Activated CD4-positive, alpha-beta memory T cell treated with anti-CD3 and anti-CD28 coated beads, Interleukin-2, amount 10 ng/mL, durations not matched to agents 7 days and 5 days (primary cell): Measurements from ENCODE around the gene LTB4R. TPM values are rescaled to one million over a fixed set of nuclear protein-coding genes. Genes with fewer than 3 reads are reported as not detected.

ENCODE experiments used
- CTCF ChIA-PET: fragments of 350-600 bp; sonication (Branson Sonifier 250); formaldehyde crosslinking; loops from one replicate; lab custom pipeline; 2021; ENCODE audit warnings: antibody characterized with exemption, inconsistent platforms; lab: Charles Lee
- POLR2A ChIA-PET: fragments of 350-600 bp; sonication (Branson Sonifier 250); formaldehyde crosslinking; loops from one replicate; lab custom pipeline; 2021; ENCODE audit warnings: antibody characterized with exemption; lab: Charles Lee
- DNase-seq: peaks from one replicate; pipeline ENCODE4 v3.0.0-alpha.2; 2020
- H3K27ac Mint-ChIP-seq: one replicate; pipeline ENCODE4 v1.8.0; 2021; ENCODE audit warnings: mild to moderate bottlenecking, mixed read lengths
- H3K27me3 Mint-ChIP-seq: one replicate; pipeline ENCODE4 v1.8.0; 2021; ENCODE audit warnings: mixed read lengths
- H3K36me3 Mint-ChIP-seq: one replicate; pipeline ENCODE4 v1.8.0; 2021; ENCODE audit warnings: low read depth, mixed read lengths
- H3K4me1 Mint-ChIP-seq: one replicate; pipeline ENCODE4 v1.8.0; 2021; ENCODE audit warnings: mixed read lengths
- H3K4me3 Mint-ChIP-seq: one replicate; pipeline ENCODE4 v1.8.0; 2021; ENCODE audit warnings: mild to moderate bottlenecking, mixed read lengths
- H3K9me3 Mint-ChIP-seq: one replicate; pipeline ENCODE4 v1.8.0; 2021; ENCODE audit warnings: mixed read lengths
- total RNA-seq, 2 experiments: library from RNA; stranded (reverse); gene quantifications; one replicate each; pipeline ENCODE4 v1.2.3, GENCODE V29; 2021

LTB4R gene
- total RNA-seq, 2 experiments from 2014 or later, result 36.1 to 37.9 TPM

DNA sequence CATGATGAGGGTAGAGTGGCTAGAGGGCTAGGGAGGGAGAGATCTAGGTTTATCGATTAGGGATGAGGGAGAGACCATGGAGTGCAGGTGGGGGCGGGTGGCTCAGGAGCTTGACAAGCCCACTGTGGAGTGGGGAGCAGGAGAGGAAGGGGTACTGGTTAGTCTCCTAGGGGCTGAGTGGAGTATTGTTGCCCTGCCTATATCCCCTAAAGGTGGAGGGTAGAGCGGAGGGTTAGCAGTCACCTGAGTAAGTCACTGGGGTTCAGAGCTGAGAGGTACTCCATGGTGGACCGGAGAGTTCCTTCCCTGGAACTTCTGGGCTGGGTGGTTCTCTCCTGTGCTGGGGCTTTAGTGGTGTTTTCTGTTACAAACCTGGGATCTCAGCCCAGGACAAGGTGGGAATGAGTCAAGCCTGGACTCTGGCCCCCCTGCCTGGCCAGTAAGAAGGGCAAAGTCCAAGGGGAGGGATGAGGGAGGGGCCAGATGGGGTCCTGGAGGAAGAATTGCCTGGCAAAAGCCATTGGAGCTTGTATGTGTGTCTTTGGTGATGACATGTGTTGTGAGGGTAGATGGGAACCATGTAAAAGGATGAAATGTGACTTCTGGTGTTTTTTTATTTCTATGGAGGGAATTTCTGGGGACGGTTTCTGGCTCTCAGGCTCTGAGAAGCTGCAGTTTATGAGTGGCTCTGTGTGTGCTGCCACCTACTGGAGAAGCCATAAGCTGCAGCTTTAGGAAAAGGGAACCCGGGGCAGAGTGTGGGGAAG lies 3.5 kb upstream of the LTB4R start, which contains the start of gene CIDEB:
Gene CIDEB (minus strand): TSS at position 403 of the 767 bp plus-strand sequence. CDS start 119 bp downstream, at position 284.
- H3K4me3 Mint-ChIP-seq, result no peak within 1 kb of the TSS
- H3K27ac Mint-ChIP-seq, result peak within 1 kb of the TSS; percentile 31
- DNase-seq, result peak; percentile 65
- H3K4me1 Mint-ChIP-seq, result peaks cover 46% of the 10 kb centered on the region
- peaks cover 71% of the 10 kb centered on the region for H3K36me3 Mint-ChIP-seq
- no peaks in the 10 kb centered on the region for H3K9me3 Mint-ChIP-seq
- no peaks in the 10 kb centered on the region for H3K27me3 Mint-ChIP-seq
- POLR2A ChIA-PET, result interaction anchor here (0.8 to 9.3 kb wide), 17 partner anchors 8 to 194 kb away, joined by 3 to 97 read pairs (median 7); partner anchors contain the start of genes CBLN3, CHMP4A, DCAF11 and DHRS1
- CTCF ChIA-PET, result interaction anchor here (0.7 to 9.0 kb wide), 43 partner anchors 10 to 300 kb away, joined by 3 to 144 read pairs (median 7); partner anchors contain the start of genes ADCY4, CARMIL3, CHMP4A and DCAF11

DNA sequence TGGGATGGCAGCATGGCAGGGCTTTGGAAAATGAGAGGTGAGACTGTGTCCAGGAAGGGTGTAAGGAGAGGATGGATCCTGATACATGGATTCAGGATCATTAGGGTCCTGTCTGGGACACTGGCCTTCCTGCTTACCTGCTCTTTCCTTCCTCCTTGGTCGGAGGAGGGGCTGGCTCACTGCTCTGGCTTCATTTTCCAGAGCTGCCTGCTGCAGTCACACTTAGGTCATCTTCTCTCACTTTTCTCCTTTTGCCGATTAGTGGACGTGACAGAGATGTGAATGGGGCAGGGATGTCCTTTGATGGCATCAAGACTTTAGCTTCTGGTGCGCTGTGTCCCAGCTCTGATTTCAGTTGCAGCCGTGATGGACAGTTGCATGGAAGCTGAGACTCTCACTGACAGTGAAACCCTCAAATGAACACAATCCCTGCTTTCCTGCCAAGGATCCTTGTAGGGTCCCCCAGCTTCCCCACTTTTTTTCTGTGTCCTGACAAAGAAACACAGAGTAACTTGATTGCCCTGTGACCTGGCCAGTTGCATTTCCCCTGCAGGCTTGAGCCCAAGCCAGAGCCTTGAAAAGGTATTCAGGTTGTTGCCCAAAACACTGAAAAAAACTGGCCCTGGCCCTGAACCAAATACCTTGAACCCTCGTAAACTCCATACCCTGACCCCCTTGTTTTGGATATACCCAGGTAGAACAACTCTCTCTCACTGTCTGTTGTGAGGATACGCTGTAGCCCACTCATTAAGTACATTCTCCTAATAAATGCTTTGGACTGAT lies 2.8 kb upstream of the LTB4R start:
- H3K27ac Mint-ChIP-seq, result peak overlapping the region; percentile 31
- peaks cover 51% of the 10 kb centered on the region for H3K4me1 Mint-ChIP-seq

DNA sequence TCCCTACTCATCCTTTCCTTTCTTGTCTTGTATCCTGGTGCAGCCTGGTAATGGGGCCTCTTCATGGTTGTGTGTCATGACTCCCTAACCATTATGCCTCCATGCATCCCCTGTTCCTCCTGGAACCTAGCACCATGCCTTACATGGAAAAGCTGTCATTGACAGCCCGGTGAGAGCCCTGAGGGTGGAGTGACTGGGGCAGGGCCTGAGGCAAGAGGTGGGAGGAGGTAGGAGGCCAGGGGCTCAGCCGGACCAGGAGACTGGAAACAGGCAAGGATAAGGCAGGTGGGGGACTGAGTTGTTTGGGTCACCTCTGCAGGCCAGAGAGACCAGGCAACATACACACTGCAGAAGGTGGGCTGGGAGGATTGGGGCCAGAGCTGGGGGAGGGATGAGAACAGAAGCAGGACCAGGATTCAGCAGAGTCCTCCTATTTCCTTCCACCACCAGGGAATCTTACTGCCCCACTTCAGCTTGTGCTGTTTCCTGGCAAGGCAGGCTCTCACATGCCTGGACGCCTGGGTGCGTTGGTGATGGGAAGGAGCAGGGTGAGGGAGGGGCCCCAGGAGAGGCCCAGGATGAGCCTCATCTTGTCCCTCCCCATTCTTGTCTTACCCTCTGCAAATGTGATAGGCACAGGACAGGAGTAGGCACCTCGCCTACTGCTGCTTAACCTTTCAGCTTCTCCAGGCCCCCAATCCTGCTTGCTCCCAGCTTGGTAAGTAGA lies 1.6 kb upstream of the LTB4R start, which contains the start of gene LTB4R2:
Gene LTB4R2 (plus strand): TSS at position 603 of the 727 bp plus-strand sequence. CDS start 525 bp downstream, outside the sequence.
- peaks cover 71% of the 10 kb centered on the region for H3K36me3 Mint-ChIP-seq
- H3K4me1 Mint-ChIP-seq, result peaks cover 63% of the 10 kb centered on the region
- H3K9me3 Mint-ChIP-seq, result no peaks in the 10 kb centered on the region
- CTCF ChIA-PET, result interaction anchor here (1.1 to 9.0 kb wide), 19 partner anchors 9 to 252 kb away, joined by 3 to 144 read pairs (median 16); partner anchors contain the start of genes ADCY4, CHMP4A, DHRS1 and KHNYN
- H3K27me3 Mint-ChIP-seq, result no peaks in the 10 kb centered on the region
- no peak for DNase-seq
- peak within 1 kb of the TSS; percentile 96 for H3K27ac Mint-ChIP-seq
- POLR2A ChIA-PET, result interaction anchor here (0.7 to 9.3 kb wide), 17 partner anchors 10 to 160 kb away, joined by 3 to 97 read pairs (median 7); partner anchors contain the start of genes CBLN3, CHMP4A, DHRS1 and IPO4
- peak within 1 kb of the TSS; percentile 87 for H3K4me3 Mint-ChIP-seq

More for the DNA sequence above, 2.8 kb upstream of the LTB4R start:
- Mint-ChIP-seq H3K9me3 (no peaks in the 10 kb centered on the region), H3K36me3 (peaks cover 71% of the 10 kb centered on the region), H3K27me3 (no peaks in the 10 kb centered on the region), H3K4me3 (no peak overlapping the region)
- POLR2A ChIA-PET, result interaction anchor here (0.8 to 9.3 kb wide), 17 partner anchors 9 to 194 kb away, joined by 3 to 97 read pairs (median 7); partner anchors contain the start of genes CBLN3, CHMP4A, DCAF11 and DHRS1
- CTCF ChIA-PET, result interaction anchor here (0.7 to 9.0 kb wide), 42 partner anchors 10 to 300 kb away, joined by 3 to 144 read pairs (median 6); partner anchors contain the start of genes ADCY4, CARMIL3, CHMP4A and DCAF11
- no peak for DNase-seq

DNA sequence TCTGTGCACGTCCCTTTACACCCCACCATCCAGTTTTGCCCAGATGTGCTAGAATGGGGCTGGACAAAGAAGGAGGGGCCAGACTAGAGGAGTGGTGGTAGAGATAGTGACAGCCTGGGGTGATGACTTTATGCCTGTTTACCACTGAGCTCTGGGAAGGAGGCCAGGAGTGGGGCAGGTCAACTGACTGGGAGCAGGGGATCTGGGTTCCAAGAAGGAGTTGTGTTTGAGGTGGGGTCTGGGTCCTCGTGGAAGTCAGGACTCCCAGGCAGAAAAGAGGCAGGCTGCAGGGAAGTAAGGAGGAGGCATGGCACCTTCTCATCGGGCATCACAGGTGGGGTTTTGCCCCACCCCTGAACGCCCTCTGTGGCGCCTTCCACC lies 1.0 kb upstream of the LTB4R start:
- CTCF ChIA-PET, result interaction anchor here (0.9 to 9.0 kb wide), 15 partner anchors 11 to 253 kb away, joined by 3 to 144 read pairs (median 7); partner anchors contain the start of genes ADCY4, DHRS1, KHNYN and NOP9

DNA sequence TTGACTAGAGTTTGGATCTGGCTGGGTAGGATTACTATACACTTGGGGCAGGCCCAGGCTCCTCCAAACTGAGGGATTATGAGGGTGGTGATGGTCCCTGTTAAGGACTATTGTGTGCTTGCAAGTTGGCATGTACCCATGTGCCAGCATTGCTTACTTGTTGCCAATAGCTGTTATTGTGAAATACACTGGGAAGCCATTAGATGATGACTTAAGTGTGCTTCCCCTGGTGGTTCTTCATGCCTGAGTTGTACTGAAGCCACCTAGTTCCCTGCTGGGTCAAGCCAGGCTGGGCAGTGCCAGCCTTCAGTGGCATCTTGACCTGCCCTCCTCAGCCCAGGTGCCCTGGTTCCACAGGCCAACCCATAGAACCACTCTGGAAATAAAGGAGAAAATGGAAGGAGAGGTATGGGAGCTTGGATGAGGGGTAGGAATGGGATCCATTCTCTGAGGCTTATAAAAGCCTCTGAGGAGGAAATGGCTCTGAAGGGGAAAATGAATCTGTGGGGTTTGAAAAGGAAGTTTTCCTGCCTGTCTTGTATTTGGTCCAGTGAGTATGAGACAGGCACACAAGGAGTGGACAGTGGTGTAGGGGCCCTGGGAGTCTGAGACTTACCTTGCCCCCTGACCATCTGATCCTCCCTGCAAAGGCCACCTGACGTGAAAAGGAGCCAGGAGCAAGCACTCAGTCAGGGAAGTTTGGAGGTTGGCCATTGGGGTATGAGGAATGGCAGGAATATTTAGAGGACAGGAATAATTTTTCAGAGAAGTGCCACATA lies 724 bp downstream of the LTB4R start:
- POLR2A ChIA-PET, result interaction anchor here (0.8 to 9.3 kb wide), 16 partner anchors 10 to 363 kb away, joined by 3 to 97 read pairs (median 6); partner anchors contain the start of genes CBLN3, DCAF11, DHRS1 and EMC9
- Mint-ChIP-seq H3K4me1 (peaks cover 80% of the 10 kb centered on the region), H3K4me3 (peak overlapping the region; percentile 87), H3K9me3 (no peaks in the 10 kb centered on the region), H3K27me3 (no peaks in the 10 kb centered on the region), H3K36me3 (peaks cover 61% of the 10 kb centered on the region), H3K27ac (peak overlapping the region; percentile 96)
- CTCF ChIA-PET, result interaction anchor here (0.8 to 9.0 kb wide), 13 partner anchors 10 to 203 kb away, joined by 3 to 144 read pairs (median 5); partner anchors contain the start of genes ADCY4, DHRS1, IRF9 and KHNYN
- no peak for DNase-seq

More for the DNA sequence above, 1.0 kb upstream of the LTB4R start:
- Mint-ChIP-seq H3K27me3 (no peaks in the 10 kb centered on the region), H3K27ac (peak overlapping the region; percentile 85), H3K4me3 (peak overlapping the region; percentile 87), H3K4me1 (peaks cover 68% of the 10 kb centered on the region), H3K9me3 (no peaks in the 10 kb centered on the region), H3K36me3 (peaks cover 70% of the 10 kb centered on the region)
- POLR2A ChIA-PET, result interaction anchor here (0.7 to 9.3 kb wide), 19 partner anchors 8 to 169 kb away, joined by 3 to 97 read pairs (median 5); partner anchors contain the start of genes CBLN3, CHMP4A, DHRS1 and EMC9
- DNase-seq, result no peak

DNA sequence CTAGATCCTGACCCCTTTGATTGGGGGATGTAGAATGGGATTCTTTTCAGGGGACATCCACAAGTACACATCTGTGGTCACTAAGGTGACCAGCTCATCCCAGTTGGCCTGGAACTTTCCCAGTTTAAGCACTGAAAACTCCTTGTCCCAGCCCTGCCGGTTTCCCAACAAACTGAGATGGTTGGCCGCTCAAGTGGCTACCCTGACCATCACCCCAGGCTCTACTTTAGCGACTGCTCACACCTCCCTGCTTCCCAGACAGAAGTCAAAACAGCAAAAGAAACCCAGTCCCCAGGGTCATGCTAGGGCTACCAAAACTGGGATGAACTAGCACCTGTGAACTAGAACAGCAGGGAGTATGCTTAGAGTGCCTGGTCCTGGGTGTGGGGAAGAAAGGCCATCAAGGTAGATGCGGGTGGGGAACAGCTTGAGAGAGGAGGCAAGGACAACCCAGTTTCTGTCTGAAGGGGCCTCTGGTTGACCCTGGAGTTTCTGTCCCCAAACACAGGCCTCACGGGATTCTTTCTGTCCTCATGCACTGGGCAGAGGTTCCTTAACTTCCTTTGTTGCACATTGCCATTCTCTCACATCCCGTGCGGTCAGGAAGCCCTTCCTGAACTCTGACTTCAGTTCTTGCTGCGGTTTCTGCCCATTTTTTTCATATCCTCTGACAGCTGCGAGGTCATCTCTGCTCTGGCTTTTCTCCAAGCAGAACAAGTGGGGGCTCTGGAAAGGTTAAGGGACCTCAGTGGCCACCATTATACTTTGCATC lies 1.6 kb downstream of the LTB4R start:
- Mint-ChIP-seq H3K4me1 (peaks cover 81% of the 10 kb centered on the region), H3K27ac (peak overlapping the region; percentile 96), H3K27me3 (no peaks in the 10 kb centered on the region), H3K4me3 (peak overlapping the region; percentile 87), H3K36me3 (peaks cover 60% of the 10 kb centered on the region), H3K9me3 (no peaks in the 10 kb centered on the region)
- peak; percentile 74 for DNase-seq
- POLR2A ChIA-PET, result interaction anchor here (1.1 to 9.3 kb wide), 17 partner anchors 9 to 362 kb away, joined by 3 to 97 read pairs (median 6); partner anchors contain the start of genes CBLN3, DCAF11, DHRS1 and IRF9
- CTCF ChIA-PET, result interaction anchor here (0.9 to 9.0 kb wide), 8 partner anchors 9 to 122 kb away, joined by 3 to 144 read pairs (median 5); partner anchors contain the start of genes ADCY4, DHRS1, KHNYN and MDP1

DNA sequence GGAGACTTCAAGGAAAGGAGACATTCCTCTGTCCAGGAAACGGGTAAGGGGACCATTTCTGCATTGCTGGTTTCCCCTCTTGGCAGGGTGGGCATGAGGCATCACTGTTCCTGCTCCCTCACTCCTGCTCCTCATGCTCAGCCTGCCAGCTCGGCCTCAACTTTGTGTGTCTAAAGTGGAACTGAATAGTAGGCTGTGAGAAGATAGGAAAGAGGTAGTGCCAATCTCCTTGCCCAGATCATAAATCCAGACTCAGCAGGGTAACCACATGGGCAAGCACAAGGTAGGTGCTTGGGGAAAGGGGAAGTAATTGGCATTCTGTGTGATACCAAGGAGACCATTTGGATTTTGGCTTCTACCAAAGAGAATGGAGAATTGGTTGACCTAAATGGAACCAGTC lies 2.6 kb downstream of the LTB4R start:
- H3K4me1 Mint-ChIP-seq, result peaks cover 72% of the 10 kb centered on the region
- ChIA-PET CTCF (interaction anchor here (1.0 to 9.0 kb wide), 5 partner anchors 18 to 122 kb away, joined by 3 to 144 read pairs (median 5); partner anchors contain the start of genes ADCY4 and TINF2), POLR2A (interaction anchor here (0.8 to 9.3 kb wide), 10 partner anchors 10 to 200 kb away, joined by 3 to 97 read pairs (median 5); partner anchors contain the start of genes DCAF11, DHRS1, IRF9 and NOP9)
- H3K36me3 Mint-ChIP-seq, result peaks cover 53% of the 10 kb centered on the region
- peak overlapping the region; percentile 87 for H3K4me3 Mint-ChIP-seq
- H3K9me3 Mint-ChIP-seq, result no peaks in the 10 kb centered on the region
- H3K27ac Mint-ChIP-seq, result peak overlapping the region; percentile 96
- peaks cover 2% of the 10 kb centered on the region for H3K27me3 Mint-ChIP-seq
- DNase-seq, result no peak

DNA sequence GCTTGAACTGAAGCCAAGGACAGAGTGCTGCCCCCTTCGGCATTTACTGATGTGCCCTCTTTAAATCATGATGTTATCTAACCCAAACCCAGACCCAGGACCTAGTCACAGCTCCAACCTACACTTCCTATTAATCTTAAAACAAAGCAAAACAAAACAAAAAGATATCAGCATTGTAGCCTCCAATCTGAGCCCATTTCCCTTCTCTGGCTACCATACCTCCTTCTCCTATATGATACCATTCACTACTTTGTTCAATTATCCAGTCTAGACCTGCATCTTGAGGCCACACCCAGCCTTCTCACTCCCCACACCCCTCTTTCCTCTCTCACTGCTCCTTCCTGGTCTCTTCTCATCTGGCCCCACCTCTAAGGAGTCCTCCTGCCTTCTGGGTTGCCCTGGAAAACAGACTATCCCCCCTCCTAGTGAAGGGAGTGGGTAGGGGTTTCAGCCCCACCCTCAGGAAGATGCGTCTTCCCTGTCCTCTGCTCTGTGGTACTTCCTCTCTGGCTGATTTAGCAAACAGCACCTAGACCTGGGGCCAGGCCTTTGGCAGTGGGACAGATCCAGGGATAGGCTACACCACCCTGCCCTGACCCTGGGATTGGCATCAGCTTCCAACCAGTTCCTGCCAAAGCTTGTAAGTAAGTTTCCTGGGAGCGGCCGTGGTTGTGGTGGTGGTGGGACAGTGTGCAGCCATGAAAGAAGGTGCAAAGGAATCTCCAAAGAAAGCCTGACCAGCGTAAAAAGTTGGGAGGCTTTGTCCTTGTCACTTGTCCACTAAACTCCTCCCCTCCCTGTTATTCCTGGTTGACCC lies 3.3 kb downstream of the LTB4R start:
- Mint-ChIP-seq H3K4me1 (peaks cover 65% of the 10 kb centered on the region), H3K9me3 (no peaks in the 10 kb centered on the region), H3K27me3 (peaks cover 6% of the 10 kb centered on the region), H3K36me3 (peaks cover 46% of the 10 kb centered on the region), H3K4me3 (peak overlapping the region; percentile 87), H3K27ac (peak overlapping the region; percentile 96)
- ChIA-PET CTCF (interaction anchor here (1.0 to 9.0 kb wide), 5 partner anchors 17 to 122 kb away, joined by 3 to 144 read pairs (median 5); partner anchors contain the start of genes ADCY4 and TINF2), POLR2A (interaction anchor here (0.8 to 9.3 kb wide), 9 partner anchors 10 to 200 kb away, joined by 3 to 97 read pairs (median 6); partner anchors contain the start of genes DCAF11, DHRS1, IRF9 and NOP9)
- no peak for DNase-seq

DNA sequence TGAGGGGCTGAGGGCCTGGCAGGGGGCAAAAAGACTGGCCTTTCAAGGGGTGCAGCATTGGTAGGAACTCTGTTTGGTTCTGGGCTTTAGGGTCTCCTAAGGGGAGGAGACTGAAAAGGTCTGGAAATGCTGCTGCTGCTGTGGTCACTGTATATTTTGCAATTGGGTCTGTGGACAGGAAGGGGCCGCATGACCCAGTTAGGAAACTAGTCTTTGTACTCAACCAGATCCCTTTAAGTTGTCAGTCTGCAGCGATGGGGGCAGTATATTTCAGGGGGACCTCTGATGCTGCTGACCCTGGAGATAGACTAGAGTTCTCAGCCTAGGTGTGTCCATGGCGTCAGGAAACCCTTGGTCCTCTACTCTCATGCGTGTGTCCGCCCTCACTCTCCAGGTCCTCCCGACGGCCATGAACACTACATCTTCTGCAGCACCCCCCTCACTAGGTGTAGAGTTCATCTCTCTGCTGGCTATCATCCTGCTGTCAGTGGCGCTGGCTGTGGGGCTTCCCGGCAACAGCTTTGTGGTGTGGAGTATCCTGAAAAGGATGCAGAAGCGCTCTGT lies 4.0 kb downstream of the LTB4R start:
- peak overlapping the region; percentile 96 for H3K27ac Mint-ChIP-seq
- ChIA-PET POLR2A (interaction anchor here (5.8 kb wide), 1 partner anchor 15 kb away, joined by 65 read pairs; no protein-coding TSS in a partner anchor), CTCF (interaction anchor here (1.4 kb wide), 1 partner anchor 13 kb away, joined by 3 read pairs; no protein-coding TSS in a partner anchor)
- H3K4me3 Mint-ChIP-seq, result peak overlapping the region; percentile 17
- H3K27me3 Mint-ChIP-seq, result peaks cover 13% of the 10 kb centered on the region
- peaks cover 43% of the 10 kb centered on the region for H3K36me3 Mint-ChIP-seq
- H3K9me3 Mint-ChIP-seq, result no peaks in the 10 kb centered on the region
- H3K4me1 Mint-ChIP-seq, result peaks cover 58% of the 10 kb centered on the region
- DNase-seq, result no peak
